Activated CD8-positive, alpha-beta memory T cell treated with anti-CD3 and anti-CD28 coated beads for 1 hour (primary cell): ENCODE results near the gene HDAC7.

Experiments used
- DNase-seq, 2 donors: peaks; one replicate each; pipeline ENCODE4 v3.0.0-alpha.2; 2020; ENCODE audit warnings: low read depth in 1 of 2; ENCODE audit errors: extremely low read depth in 1 of 2

HDAC7 gene

GRCh38 chr12:47769234-47770085 is 50.2 kb downstream of the HDAC7 start:
- DNase-seq: no peak

DNA sequence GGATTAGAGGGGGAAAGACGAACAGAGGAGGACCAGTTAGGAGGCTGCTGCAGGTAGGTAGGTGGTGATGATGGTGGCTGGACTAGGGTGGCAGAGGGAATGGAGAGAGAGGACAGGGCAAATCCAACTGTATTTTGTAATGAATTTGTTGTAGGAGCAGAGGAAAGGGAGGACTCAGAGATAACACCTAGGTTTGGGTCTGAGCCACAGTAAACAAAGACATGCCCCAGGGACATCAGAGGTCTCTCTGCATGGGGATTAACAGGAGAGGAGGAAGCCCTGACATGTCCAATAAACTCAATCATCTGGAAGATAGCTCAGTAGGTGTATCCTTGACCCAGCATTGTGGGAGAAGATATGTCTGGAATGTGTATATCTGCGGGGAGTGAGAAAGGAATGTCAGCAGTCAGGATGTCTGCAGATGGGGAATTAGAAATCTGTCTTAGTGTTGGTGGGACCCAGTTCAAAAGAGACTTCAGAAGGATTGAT is 51.3 kb downstream of the HDAC7 start:
- no peak for DNase-seq

- peak; percentile 45 to 51 for DNase-seq
Measured at GRCh38 chr12:47767216-47767724, 52.4 kb downstream of the HDAC7 start.

DNA sequence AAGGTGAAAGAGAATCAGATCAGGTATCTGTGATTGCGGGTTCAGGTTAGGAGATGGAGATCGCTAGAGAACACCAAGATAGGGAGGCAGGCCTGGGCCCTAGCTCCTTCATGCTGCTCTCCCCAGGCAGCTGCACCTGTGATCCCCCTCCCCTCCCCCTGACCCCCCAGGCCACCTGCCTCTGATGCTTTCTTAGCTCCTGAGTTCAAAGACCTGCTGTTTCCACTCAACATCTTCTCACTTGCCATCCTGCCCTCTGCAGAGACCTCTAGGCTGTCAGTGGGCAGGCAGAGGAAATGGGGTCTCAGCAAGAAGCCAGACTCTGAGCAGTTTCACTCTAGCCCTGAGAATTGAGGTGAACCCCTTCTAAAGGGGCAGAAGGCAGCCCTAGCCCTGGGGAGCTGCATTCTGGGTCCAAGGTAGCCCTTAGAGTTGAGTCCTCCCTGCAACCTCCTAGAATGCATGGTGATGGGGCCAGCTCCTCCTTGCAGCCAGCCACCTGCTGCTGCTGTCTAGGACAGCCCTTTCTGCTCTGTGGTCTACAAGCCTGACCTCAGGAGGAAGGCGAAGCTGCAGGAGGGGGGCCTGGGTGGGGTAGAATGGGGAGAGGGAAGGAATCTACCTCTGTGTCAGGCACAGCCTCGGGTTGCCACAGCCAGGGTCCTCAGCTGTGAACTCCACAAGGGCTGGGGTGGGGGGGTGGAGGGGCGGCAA is 53.0 kb downstream of the HDAC7 start:
- DNase-seq: no peak

DNA sequence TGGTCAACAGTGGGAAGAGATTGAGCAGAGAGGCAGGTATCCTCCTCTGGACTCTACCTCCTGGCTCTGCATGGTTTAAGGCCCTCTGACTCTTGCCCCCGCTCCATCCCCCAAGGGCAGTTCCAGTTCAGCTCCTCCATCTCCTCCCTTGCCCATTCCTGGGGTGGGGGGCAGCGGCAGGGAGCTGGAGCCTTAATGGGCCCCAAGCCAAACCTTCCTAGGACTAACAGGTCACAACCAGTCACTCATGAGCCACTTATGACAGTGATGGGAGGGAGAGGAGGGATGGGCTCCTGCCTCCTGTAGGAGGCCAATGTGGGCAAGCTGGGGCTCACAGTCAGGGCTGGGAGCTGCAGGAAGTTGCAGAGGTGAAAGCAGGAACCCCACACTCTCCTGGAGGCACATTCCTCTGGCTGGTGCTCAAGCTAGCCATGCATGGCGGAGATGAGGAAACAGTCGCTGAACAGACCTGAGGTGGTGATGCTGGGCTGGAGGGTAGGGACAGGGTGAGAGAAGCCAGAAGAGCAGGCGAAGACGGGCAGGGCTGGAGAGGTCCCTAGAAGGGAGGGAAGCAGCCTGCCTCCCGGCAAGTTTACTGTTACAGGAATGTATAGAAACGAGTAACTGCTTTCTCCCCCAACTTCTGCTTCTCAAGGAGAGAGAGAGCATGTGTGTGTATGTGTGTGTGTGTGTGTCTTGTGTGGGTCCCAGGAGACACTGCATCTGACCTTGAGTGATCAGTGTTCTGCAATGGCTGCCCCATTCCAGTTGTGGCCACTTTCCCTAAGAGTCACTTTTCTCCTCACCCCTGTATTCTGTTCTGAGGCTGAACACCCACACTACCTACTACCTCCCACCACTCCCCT is 56.0 kb downstream of the HDAC7 start:
- DNase-seq: no peak

GRCh38 chr12:47762850-47763465 is 56.7 kb downstream of the HDAC7 start:
- DNase-seq: no peak

DNA sequence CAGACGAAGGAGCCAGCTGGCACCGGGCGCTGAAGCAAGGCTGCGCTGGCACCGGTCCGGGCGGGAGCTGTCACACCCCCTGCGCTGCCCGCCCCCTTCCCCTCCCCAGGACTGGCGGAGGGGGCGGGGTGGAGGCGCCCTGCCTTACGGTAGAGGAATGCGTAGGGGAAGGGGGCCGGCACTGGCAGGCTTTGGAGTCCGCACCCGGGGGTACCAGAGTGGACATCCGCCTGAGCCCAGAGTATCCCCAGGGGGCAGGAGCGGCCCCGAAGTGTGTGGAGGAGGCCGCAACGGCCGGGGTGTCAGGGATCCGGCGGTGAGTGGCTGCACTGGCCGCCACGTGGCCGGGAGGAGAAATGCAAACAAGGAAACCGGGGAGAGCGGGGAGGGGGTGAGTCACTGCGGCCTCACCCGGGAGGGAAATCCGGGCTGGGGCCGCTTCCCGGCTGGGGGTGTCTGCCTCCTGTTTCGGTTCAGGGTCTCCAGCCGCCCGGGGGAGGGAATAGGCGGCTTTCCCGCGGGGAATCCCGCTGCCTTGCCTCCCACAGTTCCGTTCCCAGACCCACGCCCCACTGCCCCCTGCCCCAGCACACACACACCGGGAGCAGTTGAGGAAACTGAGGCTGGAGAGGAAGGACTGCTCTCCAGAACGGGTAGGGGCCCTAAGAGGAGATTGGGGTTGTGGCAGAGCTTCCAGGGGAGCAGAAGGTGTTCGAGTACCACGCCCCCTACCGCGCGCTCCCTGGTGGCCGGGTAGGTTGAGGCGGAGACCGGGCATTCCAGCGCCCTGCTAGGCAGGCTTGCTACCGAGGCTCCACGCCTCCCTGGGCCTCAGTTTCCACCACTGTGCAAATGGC is 60.6 kb downstream of the HDAC7 start, which contains the start of gene RAPGEF3:
TSS of gene RAPGEF3 (minus strand) at position 47 of the 857 bp plus-strand sequence. CDS start 324 bp downstream, outside the sequence.
- DNase-seq: peak in 1 of 2 donors; percentile 55

DNA sequence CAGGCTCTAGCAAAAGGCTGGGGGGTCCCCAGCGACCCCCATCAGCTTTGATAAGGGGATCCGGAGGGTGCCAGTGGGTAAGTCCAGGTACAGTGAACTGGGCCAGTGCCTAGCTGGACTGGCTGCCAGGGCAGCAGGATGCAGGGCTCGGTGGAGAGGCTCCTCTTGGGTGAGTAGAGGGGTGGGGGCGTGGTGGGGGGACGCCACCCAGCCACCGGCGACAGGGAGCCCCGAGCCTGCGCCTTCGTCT is 61.2 kb downstream of the HDAC7 start:
- no peak for DNase-seq

DNA sequence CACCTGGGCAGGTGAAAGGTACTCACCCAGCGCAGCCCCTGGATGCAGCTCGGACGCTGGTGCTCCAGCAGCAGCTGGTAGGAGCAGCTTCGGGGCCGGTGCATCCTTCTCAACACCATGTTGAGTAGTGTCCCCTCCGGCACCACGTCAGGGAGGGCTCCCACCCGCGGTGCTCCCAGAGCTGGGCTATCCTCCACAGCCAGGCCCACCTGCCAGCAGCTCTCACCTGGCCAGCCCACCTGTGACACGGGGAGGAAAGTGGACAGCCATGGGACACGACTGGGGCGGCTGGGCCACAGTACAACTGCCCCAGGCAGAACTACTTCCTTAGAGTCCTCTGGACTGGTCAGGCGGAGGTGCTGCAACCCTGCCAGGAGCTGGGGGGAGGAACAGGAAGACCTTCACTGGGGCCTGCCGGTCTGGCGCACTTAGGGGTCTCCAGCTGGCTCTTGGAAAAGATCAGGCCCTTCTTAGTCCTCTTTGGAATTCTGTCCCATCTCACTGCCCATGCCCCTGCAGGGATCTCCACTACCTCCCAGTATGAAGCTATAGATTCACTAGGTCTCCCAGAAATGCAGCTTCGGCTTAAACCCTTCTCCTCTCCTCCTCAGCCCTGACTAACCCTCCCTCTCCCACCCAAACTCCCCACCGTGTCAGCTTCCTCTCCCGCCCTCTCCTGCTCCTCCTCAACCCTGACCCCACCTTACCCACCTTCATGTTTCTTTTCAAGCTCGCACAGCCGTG is 61.7 kb downstream of the HDAC7 start:
- DNase-seq: no peak

DNA sequence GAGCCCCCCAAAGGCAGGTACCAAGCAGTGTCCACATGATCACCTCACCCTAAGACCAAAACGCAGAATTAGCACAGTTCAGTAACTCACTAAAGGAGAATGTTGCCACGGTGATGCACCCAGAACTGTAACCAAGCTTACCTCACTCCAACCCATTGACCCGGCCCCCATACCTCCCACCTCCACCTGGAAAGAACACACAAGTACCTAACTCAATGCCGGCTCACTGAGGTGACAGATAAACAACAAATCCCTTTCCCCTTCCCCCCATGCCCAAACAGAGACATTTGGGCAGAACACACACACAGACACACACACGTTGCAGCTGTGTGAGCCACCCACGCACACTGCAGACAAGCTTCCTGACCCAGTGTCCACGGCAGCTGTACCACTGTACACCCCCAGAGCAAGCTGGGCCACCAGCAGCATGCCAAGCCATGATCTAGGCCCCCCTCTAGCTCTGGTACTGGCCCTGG is 62.3 kb downstream of the HDAC7 start:
- no peak for DNase-seq

DNA sequence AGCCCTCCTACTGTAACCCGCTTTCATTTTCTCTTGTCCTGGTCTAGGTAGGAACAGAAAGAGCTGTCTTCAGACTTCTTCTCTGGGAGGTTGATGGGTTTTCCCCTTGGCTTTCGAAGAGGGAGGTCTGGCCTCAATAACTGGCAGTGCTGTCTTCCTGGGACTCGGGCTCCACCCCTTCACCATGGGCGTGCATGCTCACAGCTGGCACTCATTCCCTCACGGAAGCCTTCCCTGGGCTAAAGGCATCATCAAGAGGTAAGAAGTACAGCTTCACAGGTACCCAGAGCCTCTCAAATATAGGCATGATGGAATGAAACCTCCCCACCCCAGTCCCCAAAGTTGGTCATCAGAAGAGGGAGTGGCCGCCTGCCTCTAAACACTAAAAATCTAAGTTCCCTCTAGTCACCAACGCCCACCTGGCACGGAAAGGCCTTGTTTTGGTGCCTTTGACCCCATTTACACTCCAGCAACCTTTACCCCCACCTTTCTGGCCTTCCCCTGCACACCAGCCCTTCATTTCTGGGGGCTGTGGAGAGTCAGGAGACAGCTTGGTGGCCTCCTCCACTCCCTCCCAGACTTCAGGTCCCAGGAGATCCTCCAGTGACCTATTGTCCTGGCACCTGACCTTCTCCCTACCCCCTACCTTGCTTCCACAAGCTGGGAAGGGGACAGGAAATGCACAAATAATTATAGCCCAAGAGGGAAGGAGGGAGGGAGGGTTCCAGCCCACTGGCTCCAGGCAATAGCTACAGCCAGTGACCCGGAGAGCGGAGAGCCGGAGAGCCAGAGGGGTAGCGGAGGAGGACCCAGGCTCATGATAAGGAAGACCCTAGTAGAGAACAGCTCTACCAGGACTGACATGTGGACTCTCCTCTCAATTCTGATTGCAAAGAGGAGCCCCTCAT is 63.8 kb downstream of the HDAC7 start:
- DNase-seq: no peak

DNA sequence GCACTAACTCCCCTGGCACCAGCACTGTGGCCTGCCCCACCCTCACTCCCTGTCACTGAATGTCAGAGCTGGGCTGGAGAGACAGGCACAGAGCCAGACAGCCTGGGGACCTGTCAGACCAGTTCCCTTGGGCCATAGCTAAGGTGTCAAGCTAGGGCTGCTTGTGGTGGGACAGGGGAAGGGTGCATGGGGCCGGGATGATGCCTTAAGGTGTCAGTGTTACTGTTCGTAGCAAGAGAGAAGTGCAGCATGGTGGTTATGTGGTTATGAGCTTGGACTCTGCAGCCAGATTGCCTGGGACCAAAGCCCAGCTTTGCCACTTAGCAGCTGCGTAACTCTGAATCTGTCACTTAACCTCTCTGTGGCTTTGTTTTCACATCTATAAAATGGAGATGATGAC is 64.8 kb downstream of the HDAC7 start:
- no peak for DNase-seq

- DNase-seq: no peak
Measured at GRCh38 chr12:47754126-47754525, 65.6 kb downstream of the HDAC7 start.

DNA sequence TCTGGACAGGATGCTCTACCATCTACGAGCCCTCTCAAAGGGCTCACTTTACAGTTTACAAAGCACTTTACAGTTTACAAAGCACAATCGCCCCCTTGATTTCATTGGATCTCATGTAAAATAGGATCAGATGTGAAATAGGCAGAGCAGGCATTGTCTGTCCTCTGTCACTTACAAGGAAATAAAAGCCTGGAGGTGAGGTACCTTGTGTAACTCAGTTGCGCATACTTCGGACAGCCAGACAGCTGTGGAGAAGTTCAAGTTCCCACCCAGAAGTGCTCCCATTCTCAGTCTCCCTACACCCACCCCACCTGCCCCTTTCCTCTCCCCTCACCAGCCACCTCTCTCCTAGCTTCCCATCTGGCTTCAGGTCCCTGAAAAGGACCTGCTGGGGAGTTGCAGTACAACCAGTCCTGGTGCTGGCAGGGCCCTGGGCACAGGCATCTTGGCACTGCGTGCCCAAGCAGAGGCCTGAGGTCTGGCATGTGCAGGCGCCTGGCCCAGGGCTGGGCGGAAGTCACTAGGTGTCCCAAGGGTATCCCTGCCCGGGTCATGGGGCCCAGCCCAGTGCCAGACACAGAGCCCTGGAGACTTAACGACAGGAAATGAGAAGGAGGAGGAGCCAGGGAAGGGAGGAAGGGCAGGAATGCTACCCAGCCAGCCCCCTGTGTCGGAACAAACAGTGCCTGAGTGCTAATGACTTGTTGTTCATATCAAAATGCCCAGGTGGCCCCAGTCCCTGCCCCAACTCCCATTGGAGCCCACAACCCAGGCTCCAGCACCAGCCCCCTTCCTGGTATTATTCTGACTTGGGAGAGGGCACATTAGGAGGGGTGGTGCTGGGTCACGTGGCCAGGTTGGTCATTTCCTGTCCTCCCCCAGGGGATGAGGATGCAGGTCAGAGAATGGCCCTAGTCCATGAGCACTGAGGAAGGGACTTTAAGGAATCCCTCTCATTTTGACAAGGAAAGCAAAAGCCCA is 66.4 kb downstream of the HDAC7 start:
- DNase-seq: no peak

- no peak for DNase-seq
Measured at GRCh38 chr12:47752552-47752951, 67.2 kb downstream of the HDAC7 start.

DNA sequence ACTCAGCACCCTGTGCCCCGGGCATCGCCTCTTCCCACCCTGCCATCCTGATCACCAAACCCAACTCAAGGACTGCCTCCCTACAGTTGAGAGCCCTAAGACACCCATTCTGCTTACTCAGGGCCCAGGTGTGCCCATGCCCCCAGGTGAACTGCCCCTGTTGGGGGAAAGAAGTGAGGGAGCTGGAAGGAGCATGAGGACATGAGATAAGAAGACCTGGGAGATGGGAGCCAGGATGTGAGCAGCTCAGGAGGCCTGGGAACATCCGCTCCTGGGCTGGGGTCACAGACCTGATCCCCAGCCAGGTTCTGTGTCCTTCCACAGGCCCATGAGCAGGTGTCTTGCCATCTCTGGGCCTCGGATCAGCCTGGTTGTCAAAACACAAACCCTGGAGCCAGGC is 67.6 kb downstream of the HDAC7 start:
- DNase-seq: no peak

- no peak for DNase-seq
Measured at GRCh38 chr12:47751561-47751960, 68.1 kb downstream of the HDAC7 start.
